ENCODE results near the gene MAP7.
"Not testable (repeated sequence)": the region's sequence is repeated elsewhere in the genome, so short reads cannot be mapped to it uniquely, and the experiment has no call there.

The MAP7 gene

DNA sequence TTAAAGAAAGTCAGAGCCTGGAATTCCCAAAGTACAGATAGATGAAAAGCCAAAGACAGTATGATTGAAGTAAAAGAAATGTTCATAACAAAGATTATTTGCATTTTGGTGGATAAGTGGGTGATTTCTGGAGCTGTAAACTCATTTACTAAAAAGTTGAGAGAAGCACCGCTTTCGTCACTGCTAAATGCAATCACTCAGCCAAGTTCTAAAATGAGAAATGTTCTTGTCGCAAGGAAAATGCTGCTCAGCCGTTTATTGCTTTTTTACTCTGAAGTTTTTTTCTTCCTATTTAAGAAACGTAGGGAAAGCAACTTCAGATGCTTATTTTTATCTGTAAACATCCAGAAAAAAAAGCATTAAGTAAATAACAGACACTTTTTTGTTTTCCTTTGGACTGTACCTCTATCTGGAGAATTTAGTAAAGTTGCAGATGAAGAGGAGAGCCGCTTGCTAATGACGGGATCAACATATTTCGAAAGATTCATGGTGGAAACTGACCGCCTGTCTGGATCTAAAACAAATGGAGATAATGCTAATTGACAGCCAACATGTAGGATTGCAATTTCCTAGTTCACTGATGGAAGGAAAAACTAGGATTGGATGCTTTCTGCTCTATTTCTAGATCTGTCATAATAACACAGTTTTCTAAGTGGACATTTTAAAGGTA is 166.8 kb downstream of the MAP7 start:
- POLR2A ChIA-PET (ENCODE audit: low non-redundant PET), result no interaction called here
- CTCF ChIA-PET, result no interaction called here
- no peak overlapping the region for H3K27ac ChIP-seq
- no peak for DNase-seq (ENCODE audit: low spot score)
- no peak for TF ChIP-seq CTCF (conservative IDR thresholded peaks at IDR 0.05; ENCODE audit: low read depth)

- DNase-seq (ENCODE audit: low spot score), result no peak
- ChIA-PET CTCF (no interaction called here), POLR2A (ENCODE audit: low non-redundant PET) (no interaction called here)
- no peak overlapping the region for H3K27ac ChIP-seq
- TF ChIP-seq CTCF (conservative IDR thresholded peaks at IDR 0.05; ENCODE audit: low read depth), result no peak
Observed at GRCh38 chr6:136382676-136383252, 167.5 kb downstream of the MAP7 start.

GRCh38 chr6:136378888-136379287 is 171.3 kb downstream of the MAP7 start:
- ChIA-PET POLR2A (ENCODE audit: low non-redundant PET) (no interaction called here), CTCF (interaction anchor here (1.5 kb wide), 1 partner anchor 172 kb away, joined by 5 read pairs; no protein-coding TSS in a partner anchor)
- no peak for DNase-seq (ENCODE audit: low spot score)
- TF ChIP-seq CTCF (conservative IDR thresholded peaks at IDR 0.05; ENCODE audit: low read depth), result 0 out of 2 replicates have a peak, but pooled peaks have one; percentile 10
- H3K27ac ChIP-seq, result no peak overlapping the region

DNA sequence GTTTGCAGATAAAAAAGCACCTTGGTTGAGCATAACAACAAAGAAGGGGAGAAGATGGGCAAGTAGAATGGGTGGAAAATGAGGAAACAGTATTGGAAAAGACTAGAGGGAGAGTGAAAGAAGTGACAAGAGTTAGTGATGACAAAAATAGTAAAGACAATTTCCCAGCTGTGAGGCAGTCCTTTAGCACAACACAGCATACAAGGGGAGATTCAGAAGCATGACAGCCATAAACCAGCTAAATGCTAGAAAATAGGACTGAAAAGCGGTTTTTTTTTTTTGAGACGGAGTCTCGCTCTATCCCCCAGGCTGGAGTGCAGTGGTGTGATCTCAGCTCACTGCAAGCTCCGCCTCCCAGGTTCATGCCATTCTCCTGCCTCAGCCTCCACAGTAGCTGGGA is 174.4 kb downstream of the MAP7 start:
- not testable (repeated sequence) for H3K27ac ChIP-seq; DNase-seq (ENCODE audit: low spot score)
- POLR2A ChIA-PET (ENCODE audit: low non-redundant PET), result interaction anchor here (0.6 kb wide), 1 partner anchor 8 kb away, joined by 4 read pairs; no protein-coding TSS in a partner anchor
- CTCF ChIA-PET, result interaction anchor here (0.7 kb wide), 1 partner anchor 59 kb away, joined by 3 read pairs; no protein-coding TSS in a partner anchor

- no peak for DNase-seq (ENCODE audit: low spot score)
- TF ChIP-seq CTCF (conservative IDR thresholded peaks at IDR 0.05; ENCODE audit: low read depth), result no peak
- H3K27ac ChIP-seq, result no peak overlapping the region
- POLR2A ChIA-PET (ENCODE audit: low non-redundant PET), result no interaction called here
- CTCF ChIA-PET, result interaction anchor here (0.6 kb wide), 1 partner anchor 110 kb away, joined by 3 read pairs; no protein-coding TSS in a partner anchor
Observed at GRCh38 chr6:136371959-136372358, 178.3 kb downstream of the MAP7 start.

DNA sequence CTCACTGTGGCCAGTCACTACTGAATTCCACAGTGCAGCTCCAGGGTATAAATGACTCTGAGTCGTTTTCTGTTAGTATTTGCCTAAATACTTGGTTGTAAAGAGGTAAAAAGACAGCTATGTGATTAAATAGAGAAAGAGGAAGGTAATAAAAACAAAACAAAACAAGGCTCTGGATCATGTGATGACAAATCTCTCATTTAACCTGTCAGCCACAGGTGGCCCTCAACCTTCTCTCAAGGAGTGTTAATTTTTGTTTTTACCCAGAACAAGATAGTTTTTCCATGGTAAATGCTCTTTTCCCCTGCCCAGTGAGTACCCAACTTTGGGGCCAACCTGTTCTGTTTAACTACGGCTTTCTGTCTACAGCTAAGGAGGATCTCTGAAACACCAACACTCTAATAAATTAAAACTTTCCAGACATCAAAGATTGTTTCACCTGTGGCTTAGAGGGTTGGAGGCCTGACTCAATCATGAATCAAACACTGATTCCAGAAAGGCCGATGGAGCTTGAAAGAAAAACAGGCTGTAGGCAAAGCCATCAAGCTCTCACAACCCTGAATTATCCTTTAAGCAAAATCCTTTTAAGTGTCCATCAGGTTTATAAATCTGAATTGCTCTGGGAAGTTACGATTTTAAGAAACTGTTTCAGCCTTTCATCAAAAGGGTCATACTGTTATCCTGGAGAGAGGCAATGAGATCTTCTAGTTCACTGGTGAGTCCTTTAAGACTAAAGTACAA is 179.1 kb downstream of the MAP7 start:
- TF ChIP-seq CTCF (conservative IDR thresholded peaks at IDR 0.05; ENCODE audit: low read depth), result no peak
- no peak overlapping the region for H3K27ac ChIP-seq
- CTCF ChIA-PET, result interaction anchor here (0.6 kb wide), 1 partner anchor 111 kb away, joined by 3 read pairs; no protein-coding TSS in a partner anchor
- POLR2A ChIA-PET (ENCODE audit: low non-redundant PET), result no interaction called here
- DNase-seq (ENCODE audit: low spot score), result no peak

All from RWPE1 (cell line).